ENCODE measurements around the gene HOTAIR.

DNA sequence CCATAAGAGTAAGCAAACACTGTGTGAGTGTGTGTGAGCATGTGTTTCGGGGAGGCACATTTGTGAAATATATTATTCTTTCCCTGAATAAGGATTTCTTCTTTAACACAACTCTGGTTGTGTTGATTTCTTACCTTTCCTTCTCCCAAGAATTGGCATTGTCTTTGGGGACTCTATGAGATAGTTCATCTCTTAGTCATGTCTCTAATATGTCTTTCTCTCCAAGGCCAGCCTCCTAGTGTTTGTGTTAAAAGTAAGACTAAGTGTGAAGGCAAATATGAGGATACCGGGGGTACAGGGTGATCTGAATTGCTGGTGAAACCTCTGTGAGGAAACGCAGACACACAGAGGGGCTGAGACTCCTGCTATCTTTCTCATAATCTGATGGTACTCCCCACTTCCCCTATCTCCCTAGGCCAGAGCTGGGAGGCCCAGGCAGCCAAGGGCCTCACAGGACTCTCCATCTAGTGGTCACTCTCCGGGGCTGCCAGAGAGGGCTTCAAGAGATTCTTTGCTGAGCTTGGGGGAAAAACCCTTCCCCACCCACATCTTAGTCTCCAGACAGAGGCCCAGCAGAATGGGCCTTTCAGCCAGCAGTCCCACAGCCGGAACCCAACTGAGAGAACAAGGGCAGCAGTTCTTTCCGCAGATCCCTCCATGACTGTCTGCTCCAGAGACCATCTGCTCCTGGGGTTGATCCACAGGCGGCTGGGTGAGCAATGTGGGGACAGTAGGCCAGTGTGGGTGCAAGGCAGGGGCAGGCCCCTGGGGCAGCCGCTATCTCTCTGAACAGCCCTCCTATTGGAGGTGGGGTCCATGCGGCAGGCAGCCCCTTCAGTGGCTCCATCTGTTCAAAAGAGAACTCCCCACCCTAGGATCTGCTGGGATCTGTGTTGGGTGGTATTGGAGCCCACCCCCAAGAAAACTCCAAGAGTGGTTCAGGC is 25.8 kb downstream of the HOTAIR start:
- TF ChIP-seq HDGF (IDR thresholded peaks at IDR 0.05; ENCODE audit: borderline replicate concordance) (no peak), ARNT (IDR thresholded peaks at IDR 0.05) (no peak), NFRKB (IDR thresholded peaks at IDR 0.05) (no peak), FOXM1 (IDR thresholded peaks at IDR 0.05; ENCODE audit: borderline replicate concordance) (no peak)

Measured in HEK293T (cell line).